Peyer's patch (tissue), 4 donors: ENCODE results near the gene TMEM72.

Experiments
- POLR2A ChIP-seq, 2 donors: fragments of 450-650 bp; IDR thresholded peaks; one replicate each; pipeline ENCODE4 v1.5.1; 2017; ENCODE audit warnings: antibody characterized with exemption in 2 of 2, mild to moderate bottlenecking in 2 of 2, moderate library complexity in 2 of 2
- TF ChIP-seq, protein P1 (sequence below), 6 experiments: fragments of 450-650 bp in 4 of 6; fragments of 200-600 bp in 2 of 6; sonication (generic) in 1 of 6; IDR thresholded peaks; one replicate each; pipeline ENCODE4 v1.5.1; 2017 to 2019; ENCODE audit warnings: antibody characterized with exemption in 6 of 6, mild to moderate bottlenecking in 3 of 6, moderate library complexity in 1 of 6

DNA sequence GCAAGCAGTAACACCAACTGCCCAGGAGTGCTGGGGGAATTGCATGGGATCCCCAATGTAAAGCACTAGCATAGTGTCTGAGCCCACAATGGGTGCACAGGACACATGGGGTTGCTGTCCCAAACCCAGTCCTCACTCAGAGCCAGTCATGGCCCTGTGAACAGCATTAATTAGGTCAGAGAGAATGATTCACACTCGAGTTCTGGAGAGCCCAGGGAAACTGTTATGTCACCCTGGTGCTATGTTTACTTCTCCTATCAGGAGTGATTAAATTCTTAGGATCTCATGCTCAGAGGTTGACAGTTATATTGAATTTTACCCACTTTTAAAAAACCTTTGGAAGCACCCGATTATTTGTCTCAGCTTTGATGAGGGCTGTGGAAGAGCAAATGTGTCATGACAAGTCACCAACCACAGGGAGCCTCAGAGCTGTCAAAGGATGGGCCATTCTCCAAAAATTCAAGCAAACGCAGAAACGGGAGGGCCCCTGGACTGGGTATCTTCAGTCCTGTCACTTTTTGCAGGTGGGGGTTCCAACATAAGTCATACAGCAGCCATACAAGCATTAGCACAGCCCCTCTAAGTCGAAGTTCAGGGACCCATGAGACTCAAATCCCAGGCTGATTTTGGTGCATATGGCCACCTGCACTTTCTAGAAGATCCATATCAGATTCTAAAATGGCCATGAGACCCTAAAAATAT is 47.2 kb downstream of the TMEM72 start:
- TF ChIP-seq, protein P1, sequence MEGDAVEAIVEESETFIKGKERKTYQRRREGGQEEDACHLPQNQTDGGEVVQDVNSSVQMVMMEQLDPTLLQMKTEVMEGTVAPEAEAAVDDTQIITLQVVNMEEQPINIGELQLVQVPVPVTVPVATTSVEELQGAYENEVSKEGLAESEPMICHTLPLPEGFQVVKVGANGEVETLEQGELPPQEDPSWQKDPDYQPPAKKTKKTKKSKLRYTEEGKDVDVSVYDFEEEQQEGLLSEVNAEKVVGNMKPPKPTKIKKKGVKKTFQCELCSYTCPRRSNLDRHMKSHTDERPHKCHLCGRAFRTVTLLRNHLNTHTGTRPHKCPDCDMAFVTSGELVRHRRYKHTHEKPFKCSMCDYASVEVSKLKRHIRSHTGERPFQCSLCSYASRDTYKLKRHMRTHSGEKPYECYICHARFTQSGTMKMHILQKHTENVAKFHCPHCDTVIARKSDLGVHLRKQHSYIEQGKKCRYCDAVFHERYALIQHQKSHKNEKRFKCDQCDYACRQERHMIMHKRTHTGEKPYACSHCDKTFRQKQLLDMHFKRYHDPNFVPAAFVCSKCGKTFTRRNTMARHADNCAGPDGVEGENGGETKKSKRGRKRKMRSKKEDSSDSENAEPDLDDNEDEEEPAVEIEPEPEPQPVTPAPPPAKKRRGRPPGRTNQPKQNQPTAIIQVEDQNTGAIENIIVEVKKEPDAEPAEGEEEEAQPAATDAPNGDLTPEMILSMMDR (IDR thresholded peaks at IDR 0.05), result no peak
- TF ChIP-seq POLR2A (IDR thresholded peaks at IDR 0.05), result no peak
